Activated B cell treated with CpG ODN at 0.5 μM for 24 hours (primary cell): ENCODE measurements around the gene UPF1. TPM values are rescaled to one million over a fixed set of nuclear protein-coding genes. Genes with fewer than 3 reads are reported as not detected.

Experiments used
- ATAC-seq: fragments of 200-7000 bp; cut with Tn5 transposase; one replicate; pipeline ENCODE4 v1.10.0; 2021; ENCODE audit warnings: low read depth, mild to moderate bottlenecking, moderate library complexity
- CTCF ChIA-PET: fragments of 350-600 bp; sonication (Branson Sonifier 250); formaldehyde crosslinking; loops from one replicate; lab custom pipeline; 2021; ENCODE audit warnings: antibody characterized with exemption; lab: Charles Lee
- POLR2A ChIA-PET: fragments of 350-600 bp; sonication (Branson Sonifier 250); formaldehyde crosslinking; loops from one replicate; lab custom pipeline; 2021; ENCODE audit warnings: antibody characterized with exemption; lab: Charles Lee
- DNase-seq: peaks from one replicate; pipeline ENCODE4 v3.0.0; 2022
- H3K27ac Mint-ChIP-seq: one replicate; pipeline ENCODE4 v1.8.0; 2020; ENCODE audit warnings: mixed read lengths
- H3K27me3 Mint-ChIP-seq: one replicate; pipeline ENCODE4 v1.8.0; 2021; ENCODE audit warnings: mixed read lengths
- H3K36me3 Mint-ChIP-seq: one replicate; pipeline ENCODE4 v1.8.0; 2021; ENCODE audit warnings: low read depth, mixed read lengths
- H3K4me1 Mint-ChIP-seq: one replicate; pipeline ENCODE4 v1.8.0; 2021; ENCODE audit warnings: mixed read lengths
- H3K4me3 Mint-ChIP-seq: one replicate; pipeline ENCODE4 v1.8.0; 2020; ENCODE audit warnings: mild to moderate bottlenecking, mixed read lengths
- H3K9me3 Mint-ChIP-seq: one replicate; pipeline ENCODE4 v1.8.0; 2020; ENCODE audit warnings: mixed read lengths
- intact Hi-C: fragments of 100-400 bp; cut with micrococcal nuclease; formaldehyde crosslinking; loops from one replicate; pipeline ENCODE4 v1.15.1; 2024
- total RNA-seq: library from RNA; stranded (reverse); gene quantifications from 2 replicates; pipeline ENCODE4 v1.2.3, GENCODE V29; 2022
- TF ChIP-seq, protein P1 (sequence below): fragments of 200-600 bp; IDR thresholded peaks from one replicate; pipeline ENCODE4 v1.8.0; 2022; ENCODE audit warnings: antibody characterized with exemption, mild to moderate bottlenecking

Gene UPF1
- total RNA-seq, 1 donor from 2014 or later: 107 TPM

DNA sequence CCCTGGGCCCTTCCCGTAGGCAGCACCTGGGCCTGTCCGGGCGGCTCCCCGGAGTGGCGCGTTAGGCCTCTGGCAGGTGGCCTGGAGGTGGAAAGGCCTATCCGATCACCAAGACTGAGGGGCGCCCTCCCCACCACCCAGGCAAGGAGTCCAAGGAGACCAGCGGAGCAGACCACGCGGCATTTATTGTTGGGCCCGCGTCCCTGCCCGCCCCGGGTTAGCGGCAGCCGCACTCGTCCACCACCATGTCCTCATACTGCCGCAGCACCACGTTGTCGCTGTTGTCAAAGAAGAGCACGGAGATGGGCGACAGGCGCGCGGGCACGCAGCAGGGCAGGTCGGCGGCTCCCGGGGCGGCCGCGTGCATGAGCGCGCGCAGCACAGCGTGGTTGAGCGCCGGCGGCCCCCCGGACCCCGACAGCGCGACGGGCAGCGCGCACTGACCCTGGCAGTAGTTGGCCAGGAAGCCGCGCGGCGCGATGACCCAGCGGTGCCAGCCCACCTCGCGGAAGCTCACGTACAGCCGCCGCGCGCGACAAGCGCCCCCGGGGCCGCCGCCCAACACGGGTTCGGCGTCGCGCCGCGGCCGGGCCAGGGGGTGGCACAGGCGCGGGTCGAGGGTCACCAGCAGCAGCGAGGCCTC lies 36.7 kb downstream of the UPF1 start:
- H3K27me3 Mint-ChIP-seq: peaks cover 15% of the 10 kb centered on the region
- ChIA-PET POLR2A (no interaction called here), CTCF (no interaction called here)
- TF ChIP-seq, protein P1, sequence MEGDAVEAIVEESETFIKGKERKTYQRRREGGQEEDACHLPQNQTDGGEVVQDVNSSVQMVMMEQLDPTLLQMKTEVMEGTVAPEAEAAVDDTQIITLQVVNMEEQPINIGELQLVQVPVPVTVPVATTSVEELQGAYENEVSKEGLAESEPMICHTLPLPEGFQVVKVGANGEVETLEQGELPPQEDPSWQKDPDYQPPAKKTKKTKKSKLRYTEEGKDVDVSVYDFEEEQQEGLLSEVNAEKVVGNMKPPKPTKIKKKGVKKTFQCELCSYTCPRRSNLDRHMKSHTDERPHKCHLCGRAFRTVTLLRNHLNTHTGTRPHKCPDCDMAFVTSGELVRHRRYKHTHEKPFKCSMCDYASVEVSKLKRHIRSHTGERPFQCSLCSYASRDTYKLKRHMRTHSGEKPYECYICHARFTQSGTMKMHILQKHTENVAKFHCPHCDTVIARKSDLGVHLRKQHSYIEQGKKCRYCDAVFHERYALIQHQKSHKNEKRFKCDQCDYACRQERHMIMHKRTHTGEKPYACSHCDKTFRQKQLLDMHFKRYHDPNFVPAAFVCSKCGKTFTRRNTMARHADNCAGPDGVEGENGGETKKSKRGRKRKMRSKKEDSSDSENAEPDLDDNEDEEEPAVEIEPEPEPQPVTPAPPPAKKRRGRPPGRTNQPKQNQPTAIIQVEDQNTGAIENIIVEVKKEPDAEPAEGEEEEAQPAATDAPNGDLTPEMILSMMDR: no peak
- peaks cover 8% of the 10 kb centered on the region for H3K4me1 Mint-ChIP-seq
- DNase-seq (no peak), ATAC-seq (no peak)
- H3K9me3 Mint-ChIP-seq: no peaks in the 10 kb centered on the region
- H3K4me3 Mint-ChIP-seq: no peak overlapping the region
- no peak overlapping the region for H3K27ac Mint-ChIP-seq
- intact Hi-C loops: no loop called here
- H3K36me3 Mint-ChIP-seq: peaks cover 40% of the 10 kb centered on the region

DNA sequence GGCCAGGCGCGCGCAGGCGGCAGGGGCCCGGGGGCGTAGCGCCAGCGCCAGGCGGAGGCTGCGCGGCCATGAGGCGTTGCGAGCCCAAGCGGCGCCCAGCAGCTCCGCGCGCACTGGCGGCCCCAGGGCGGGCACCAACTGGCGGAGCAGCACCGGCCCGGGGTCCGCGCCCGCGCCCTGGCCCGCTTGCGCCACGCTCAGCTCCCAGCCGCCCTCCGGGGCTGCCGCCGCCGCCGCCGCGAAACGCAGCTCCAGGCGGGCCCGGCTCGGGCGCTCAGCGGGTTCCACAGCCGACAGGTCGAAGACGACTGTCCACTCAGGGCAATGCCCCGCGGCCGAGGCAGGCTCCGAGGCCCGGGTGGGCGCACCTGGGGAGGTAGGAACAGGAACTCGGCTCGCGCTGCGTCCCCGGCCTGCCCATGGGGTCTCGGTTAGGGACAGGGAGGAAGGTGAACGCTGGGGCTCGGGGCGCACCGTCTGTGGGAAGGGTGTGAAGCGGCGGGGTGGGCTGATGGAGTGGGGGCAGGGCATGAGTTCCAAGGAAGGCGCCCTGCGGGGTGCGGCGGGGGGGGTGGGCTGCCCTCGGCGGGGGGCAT lies 37.4 kb downstream of the UPF1 start:
- Mint-ChIP-seq H3K27ac (no peak overlapping the region), H3K4me1 (peaks cover 8% of the 10 kb centered on the region), H3K27me3 (peaks cover 15% of the 10 kb centered on the region), H3K9me3 (no peaks in the 10 kb centered on the region), H3K36me3 (peaks cover 35% of the 10 kb centered on the region), H3K4me3 (no peak overlapping the region)
- CTCF ChIA-PET: no interaction called here
- no peak for DNase-seq
- intact Hi-C loops: no loop called here
- POLR2A ChIA-PET: no interaction called here
- TF ChIP-seq, protein P1: no peak
- no peak for ATAC-seq

DNA sequence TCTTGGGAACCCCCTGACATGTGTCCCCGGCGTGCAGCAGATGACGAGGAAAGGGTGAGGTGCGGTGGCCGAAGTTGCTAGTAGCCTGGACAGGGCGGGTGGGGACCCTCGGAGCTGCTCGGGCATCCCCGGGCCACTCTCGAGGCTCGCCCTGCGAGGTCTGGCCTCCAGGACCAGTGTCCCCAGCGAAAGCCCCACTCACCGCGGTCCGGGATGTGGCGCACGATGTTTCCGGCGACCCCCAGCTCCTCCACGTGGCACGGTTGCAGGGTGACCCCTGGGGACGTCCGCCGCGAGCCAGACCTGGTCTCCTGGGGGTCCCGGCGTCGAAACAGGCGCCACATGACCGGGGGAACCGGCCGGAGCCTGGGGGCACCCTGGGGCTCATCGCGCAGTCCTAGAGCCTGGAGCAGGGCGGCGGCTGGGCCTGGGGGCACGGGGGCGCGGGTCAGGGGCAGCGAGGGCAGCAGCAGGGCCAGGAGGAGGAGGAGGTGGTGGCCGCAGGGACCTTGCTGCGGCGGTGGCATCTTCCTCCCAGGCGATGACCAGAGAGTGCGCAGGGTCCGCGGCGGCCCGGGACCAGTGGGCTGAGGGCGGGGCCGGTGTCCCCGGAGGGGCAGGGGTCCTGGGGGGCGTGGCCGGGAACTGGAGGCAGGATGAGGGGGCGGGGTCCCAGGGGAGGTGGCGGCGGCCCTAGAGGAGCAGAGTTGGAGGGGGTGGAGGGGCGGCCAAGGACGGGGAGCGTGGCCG lies 38.2 kb downstream of the UPF1 start:
- intact Hi-C loops: no loop called here
- H3K4me1 Mint-ChIP-seq: peaks cover 8% of the 10 kb centered on the region
- no peak overlapping the region for H3K4me3 Mint-ChIP-seq
- TF ChIP-seq, protein P1: no peak
- peaks cover 18% of the 10 kb centered on the region for H3K27me3 Mint-ChIP-seq
- POLR2A ChIA-PET: no interaction called here
- peaks cover 28% of the 10 kb centered on the region for H3K36me3 Mint-ChIP-seq
- DNase-seq (no peak), ATAC-seq (no peak)
- no peaks in the 10 kb centered on the region for H3K9me3 Mint-ChIP-seq
- CTCF ChIA-PET: no interaction called here
- no peak overlapping the region for H3K27ac Mint-ChIP-seq

DNA sequence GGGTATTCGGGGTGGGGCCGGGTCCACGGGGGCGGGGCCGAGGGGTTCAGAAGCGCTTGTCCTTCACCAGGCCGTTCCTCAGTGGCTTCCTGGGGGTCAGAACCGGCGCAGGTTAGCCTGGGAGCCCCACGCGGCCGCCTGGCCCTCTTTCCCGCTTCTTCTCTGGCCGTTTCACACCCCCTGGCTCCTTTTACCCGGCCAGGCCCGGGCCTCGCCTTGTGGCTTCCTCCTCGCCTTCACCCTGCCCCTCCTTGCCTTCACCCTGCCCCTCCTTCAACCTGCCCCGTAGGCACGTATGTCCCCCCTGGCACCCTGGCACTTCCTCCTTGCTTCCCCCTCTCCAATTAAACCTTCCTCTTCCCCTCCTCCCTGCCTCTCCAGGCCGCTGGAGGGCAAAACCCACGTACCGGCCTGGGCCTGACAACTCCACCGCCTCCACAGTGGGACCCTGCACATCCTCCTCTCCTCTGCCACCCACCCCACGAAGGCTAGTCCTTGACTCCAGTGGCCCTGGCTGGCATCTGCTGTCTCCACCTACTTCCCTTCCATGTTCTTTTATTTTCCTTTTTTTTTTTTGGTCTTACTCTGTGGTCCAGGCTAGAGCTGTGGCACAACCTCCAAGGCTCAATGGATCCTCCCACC lies 38.9 kb downstream of the UPF1 start:
- Mint-ChIP-seq H3K36me3 (peaks cover 22% of the 10 kb centered on the region), H3K27me3 (peaks cover 18% of the 10 kb centered on the region), H3K4me3 (peak overlapping the region; percentile 55), H3K4me1 (peaks cover 8% of the 10 kb centered on the region), H3K27ac (no peak overlapping the region), H3K9me3 (no peaks in the 10 kb centered on the region)
- ChIA-PET CTCF (no interaction called here), POLR2A (no interaction called here)
- ATAC-seq (no peak), DNase-seq (no peak)
- intact Hi-C loops: no loop called here
- TF ChIP-seq, protein P1: no peak

DNA sequence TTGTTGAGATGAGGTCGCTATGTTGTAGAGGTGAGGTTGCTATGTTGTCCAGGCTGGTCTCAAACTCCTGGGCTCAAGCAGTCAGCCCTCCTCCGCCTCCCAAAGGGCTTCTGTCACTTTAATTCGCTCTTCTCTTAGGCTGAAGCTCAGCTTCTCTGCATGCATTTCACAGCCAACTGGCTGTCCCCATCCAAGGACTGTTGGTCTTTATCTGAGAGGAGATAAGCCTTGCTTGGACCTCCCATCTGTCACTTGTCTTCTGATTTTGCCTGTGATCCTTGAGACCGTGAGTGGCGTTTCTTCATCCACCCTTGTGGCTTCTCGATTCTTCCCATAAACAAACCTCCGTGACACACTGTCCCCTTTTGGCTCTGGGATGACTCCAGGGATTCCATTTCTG lies 39.8 kb downstream of the UPF1 start:
- no peak for DNase-seq
- intact Hi-C loops: no loop called here
- Mint-ChIP-seq H3K27ac (no peak overlapping the region), H3K4me1 (peaks cover 8% of the 10 kb centered on the region), H3K36me3 (peaks cover 15% of the 10 kb centered on the region), H3K27me3 (peaks cover 18% of the 10 kb centered on the region), H3K9me3 (no peaks in the 10 kb centered on the region), H3K4me3 (no peak overlapping the region)
- TF ChIP-seq, protein P1: no peak
- no peak for ATAC-seq
- POLR2A ChIA-PET: no interaction called here
- CTCF ChIA-PET: no interaction called here
